GM12875 (cell line): Measurements from ENCODE around the gene HELZ.

Source experiments
- H3K4me3 ChIP-seq: one replicate; pipeline ENCODE4 v1.5.1; 2011; ENCODE audit warnings: low read depth, low read length, control low read depth
- TF ChIP-seq, protein P1 (sequence below): IDR thresholded peaks from 2 replicates; pipeline ENCODE4 v1.5.1; 2011; ENCODE audit warnings: low read depth, mild to moderate bottlenecking, control low read depth, inconsistent platforms, low read length, moderate library complexity, borderline replicate concordance; ENCODE audit not compliant: insufficient read depth

HELZ gene

DNA sequence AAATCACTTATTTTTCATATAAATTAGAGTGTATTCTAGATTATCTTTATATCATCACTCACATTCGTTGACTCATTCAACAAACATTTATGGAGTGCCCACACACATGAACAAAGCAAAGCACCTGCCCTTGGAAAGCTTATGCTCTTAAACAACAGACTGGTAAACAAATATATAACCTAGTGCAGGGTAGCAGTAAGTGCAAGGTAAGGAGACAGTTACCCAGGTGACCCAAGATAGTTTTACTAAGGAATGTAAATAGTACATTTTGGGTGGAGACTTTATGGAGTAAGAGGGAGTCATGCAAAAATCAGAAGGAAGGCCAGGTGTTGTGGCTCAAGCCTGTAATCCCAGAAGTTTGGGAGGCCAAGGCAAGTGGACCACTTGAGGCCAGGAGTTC is 40.4 kb upstream of the HELZ start:
- TF ChIP-seq, protein P1, sequence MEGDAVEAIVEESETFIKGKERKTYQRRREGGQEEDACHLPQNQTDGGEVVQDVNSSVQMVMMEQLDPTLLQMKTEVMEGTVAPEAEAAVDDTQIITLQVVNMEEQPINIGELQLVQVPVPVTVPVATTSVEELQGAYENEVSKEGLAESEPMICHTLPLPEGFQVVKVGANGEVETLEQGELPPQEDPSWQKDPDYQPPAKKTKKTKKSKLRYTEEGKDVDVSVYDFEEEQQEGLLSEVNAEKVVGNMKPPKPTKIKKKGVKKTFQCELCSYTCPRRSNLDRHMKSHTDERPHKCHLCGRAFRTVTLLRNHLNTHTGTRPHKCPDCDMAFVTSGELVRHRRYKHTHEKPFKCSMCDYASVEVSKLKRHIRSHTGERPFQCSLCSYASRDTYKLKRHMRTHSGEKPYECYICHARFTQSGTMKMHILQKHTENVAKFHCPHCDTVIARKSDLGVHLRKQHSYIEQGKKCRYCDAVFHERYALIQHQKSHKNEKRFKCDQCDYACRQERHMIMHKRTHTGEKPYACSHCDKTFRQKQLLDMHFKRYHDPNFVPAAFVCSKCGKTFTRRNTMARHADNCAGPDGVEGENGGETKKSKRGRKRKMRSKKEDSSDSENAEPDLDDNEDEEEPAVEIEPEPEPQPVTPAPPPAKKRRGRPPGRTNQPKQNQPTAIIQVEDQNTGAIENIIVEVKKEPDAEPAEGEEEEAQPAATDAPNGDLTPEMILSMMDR = no peak
- no peak overlapping the region for H3K4me3 ChIP-seq

DNA sequence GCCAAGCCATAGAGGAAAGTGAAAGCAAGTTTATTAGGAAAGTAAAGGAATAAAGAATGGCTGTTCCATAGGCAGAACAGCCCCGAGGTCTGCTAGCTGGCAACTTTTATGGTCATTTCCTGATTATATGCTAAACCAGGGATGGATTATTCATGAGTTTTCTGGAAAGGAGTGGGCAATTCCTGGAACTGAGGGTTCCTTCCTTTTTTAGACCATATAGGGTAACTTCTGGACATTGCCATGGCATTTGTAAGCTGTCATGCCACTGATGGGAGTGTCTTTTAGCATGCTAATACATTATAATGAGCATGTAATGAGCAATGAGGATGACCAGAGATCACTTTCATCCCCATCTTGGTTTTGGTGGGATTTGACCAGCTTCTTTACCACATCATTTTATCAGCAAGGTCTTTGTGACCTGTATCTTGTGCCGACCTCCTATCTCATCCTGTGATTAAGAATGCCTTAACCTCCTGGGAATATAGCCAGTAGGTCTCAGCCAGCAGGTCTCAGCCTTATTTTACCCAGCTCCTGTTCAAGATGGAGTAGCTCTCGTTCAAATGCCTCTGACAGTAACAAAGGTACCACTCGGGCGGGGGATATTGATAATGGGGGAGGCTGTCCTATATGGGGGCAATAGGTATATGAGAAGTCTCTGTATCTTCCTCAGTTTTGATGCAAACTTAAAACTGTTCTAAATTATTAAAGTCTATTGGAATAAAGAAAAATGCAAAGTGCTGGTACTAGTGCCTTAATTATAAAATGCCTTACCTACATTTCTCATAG is 38.9 kb upstream of the HELZ start:
- H3K4me3 ChIP-seq = no peak overlapping the region
- TF ChIP-seq, protein P1 = no peak

DNA sequence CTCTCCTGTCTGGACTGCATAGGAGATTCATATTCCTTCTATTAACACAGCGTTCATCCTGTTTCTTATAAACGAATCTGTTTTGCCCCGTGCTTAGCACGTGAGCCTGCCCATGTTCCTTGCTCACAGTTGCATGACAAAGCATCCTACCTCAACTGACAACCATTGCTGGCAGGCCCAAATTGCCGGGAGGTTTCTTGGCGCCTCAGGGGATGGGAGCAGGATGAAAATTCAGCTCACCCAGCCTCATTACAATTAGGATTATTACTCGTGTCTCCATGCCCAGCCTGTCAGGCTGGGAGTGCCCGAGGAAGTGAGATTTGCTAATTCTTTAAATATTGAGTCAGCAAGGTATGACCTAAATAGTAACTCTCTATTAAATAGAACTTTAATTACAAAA is 36.7 kb upstream of the HELZ start:
- no peak overlapping the region for H3K4me3 ChIP-seq
- TF ChIP-seq, protein P1 = no peak

DNA sequence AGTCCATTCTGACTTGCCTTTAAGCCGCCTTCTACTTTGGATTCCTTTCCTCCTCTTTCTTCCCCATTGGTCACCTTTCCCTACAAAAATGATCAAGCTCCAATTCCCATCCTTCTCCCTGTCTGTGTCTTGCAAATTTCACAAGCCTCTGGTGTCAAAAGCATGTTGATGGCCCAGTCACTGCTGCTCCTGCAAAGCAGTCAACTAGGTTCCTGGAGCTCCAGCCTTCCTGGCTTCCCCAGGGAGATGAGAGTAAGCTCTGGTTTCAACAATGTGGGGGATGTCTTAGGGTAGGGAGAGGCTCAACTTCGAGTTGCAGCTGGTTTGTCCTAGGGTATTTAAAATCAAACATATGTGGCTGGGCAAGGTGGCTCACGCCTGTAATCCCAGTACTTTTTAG is 36.1 kb upstream of the HELZ start:
- H3K4me3 ChIP-seq = no peak overlapping the region
- TF ChIP-seq, protein P1 = no peak

DNA sequence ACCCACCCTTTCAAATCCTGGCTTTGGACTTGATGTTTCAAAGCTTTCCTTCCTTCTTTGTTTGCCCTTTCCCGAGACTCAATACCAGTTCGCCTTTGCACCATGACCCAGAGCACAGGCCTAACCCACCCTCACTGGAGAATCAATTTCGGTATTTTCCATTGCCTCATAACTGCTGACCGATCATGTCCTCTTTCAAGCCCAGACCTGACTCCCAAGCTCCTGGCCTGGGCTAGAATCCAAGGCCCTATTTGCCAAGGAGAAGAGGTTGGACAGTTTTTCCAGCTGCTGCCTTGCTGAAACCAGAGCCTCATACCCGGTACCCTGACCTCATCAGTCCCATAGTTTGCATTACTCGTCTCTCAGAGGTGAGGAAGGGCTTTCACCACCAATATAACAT is 35.3 kb upstream of the HELZ start:
- TF ChIP-seq, protein P1 = no peak
- no peak overlapping the region for H3K4me3 ChIP-seq

DNA sequence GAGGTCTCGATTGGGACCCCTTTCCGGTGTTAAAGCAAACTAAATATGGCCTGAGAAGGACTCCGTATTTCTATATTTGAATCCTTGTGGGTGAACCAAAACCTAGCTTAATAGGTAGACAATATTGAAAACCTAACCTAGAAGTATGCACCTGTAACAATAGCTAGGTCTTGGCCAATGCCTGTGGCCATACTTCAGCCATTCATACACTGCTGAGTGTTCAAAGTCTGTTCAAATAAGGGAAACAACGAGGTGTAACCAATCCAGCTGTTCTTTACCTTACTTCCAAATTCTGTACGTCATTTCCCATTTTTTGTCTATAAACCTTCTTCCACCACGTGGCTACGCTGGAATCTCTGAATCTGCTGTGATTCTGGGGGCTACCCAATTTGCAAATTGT is 34.1 kb upstream of the HELZ start:
- no peak overlapping the region for H3K4me3 ChIP-seq
- TF ChIP-seq, protein P1 = no peak

DNA sequence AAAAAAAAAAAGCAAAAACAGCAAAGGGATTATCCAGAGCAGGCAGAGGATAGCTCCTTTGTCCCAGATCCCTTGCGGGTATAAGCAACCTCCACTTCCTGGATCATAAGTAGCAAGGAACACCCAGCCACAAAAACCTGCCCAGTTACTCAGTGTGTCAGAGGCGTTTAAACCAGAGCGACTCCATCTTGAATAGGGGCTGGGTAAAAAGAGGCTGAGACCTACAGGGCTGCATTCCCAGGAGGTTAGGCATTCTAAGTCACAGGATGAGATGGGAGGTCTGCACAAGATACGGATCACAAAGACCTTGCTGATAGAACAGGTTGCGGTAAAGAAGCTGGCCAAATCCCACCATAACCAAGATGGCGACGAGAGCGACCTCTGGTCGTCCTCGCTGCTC is 33.4 kb upstream of the HELZ start:
- TF ChIP-seq, protein P1 = no peak
- no peak overlapping the region for H3K4me3 ChIP-seq
